ENCODE measurements around the gene SCARB1. TPM values are rescaled to one million over a fixed set of nuclear protein-coding genes. Genes with fewer than 3 reads are reported as not detected.

SCARB1 gene
- total RNA-seq, 1 experiment from 2014 or later, result 359 TPM

DNA sequence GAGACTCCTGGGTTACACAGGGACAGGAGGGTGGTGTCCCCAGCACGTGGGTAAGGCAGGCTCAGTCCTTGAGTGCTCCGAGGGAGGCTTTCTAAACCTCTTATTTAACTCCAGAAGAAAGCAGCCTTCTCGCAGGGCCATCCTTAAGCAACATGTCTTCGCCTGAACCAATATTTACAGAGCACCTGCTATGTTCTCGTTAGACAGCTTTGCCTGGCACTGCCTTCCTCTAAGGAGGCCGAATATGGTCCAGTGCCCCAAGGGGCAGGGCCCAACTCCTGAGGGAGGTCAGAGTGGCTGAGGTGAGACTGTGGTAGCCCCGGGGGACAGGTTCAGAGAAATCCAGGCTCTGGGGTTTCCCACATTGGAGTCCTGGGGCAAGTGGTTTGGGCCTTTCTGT is 2.1 kb upstream of the SCARB1 start:
- CTCF ChIA-PET, result no interaction called here
- in situ Hi-C loops (cut with HindIII; ENCODE audit: low pct_unique_long_range_greater_than_20kb, low sequenced_read_pairs), result no loop called here
- no TSS peak for BruUV-seq (replicated peaks)
- no peak overlapping the region for H3K4me3 ChIP-seq (ENCODE audit: low read depth in 2 of 2, low read length in 2 of 2)
- intact Hi-C loops (cut with micrococcal nuclease; ENCODE audit: unreplicated experiment), result no loop called here
- POLR2A ChIA-PET, result no interaction called here
- peaks cover 24% of the 10 kb centered on the region for H3K4me1 ChIP-seq (ENCODE audit: control insufficient read depth, insufficient read depth, low read length)
- no peaks in the 10 kb centered on the region for H3K36me3 ChIP-seq (ENCODE audit: control insufficient read depth, insufficient read depth, low read length)
- no peak for ATAC-seq
- TF ChIP-seq POLR2AphosphoS5 (IDR thresholded peaks at IDR 0.05; ENCODE audit: low read depth, low read length), result no peak
- TF ChIP-seq, protein P1, sequence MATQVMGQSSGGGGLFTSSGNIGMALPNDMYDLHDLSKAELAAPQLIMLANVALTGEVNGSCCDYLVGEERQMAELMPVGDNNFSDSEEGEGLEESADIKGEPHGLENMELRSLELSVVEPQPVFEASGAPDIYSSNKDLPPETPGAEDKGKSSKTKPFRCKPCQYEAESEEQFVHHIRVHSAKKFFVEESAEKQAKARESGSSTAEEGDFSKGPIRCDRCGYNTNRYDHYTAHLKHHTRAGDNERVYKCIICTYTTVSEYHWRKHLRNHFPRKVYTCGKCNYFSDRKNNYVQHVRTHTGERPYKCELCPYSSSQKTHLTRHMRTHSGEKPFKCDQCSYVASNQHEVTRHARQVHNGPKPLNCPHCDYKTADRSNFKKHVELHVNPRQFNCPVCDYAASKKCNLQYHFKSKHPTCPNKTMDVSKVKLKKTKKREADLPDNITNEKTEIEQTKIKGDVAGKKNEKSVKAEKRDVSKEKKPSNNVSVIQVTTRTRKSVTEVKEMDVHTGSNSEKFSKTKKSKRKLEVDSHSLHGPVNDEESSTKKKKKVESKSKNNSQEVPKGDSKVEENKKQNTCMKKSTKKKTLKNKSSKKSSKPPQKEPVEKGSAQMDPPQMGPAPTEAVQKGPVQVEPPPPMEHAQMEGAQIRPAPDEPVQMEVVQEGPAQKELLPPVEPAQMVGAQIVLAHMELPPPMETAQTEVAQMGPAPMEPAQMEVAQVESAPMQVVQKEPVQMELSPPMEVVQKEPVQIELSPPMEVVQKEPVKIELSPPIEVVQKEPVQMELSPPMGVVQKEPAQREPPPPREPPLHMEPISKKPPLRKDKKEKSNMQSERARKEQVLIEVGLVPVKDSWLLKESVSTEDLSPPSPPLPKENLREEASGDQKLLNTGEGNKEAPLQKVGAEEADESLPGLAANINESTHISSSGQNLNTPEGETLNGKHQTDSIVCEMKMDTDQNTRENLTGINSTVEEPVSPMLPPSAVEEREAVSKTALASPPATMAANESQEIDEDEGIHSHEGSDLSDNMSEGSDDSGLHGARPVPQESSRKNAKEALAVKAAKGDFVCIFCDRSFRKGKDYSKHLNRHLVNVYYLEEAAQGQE (IDR thresholded peaks at IDR 0.05; ENCODE audit: insufficient read depth in 1 of 2, low read depth in 2 of 2, low read length in 1 of 2), result no peak
- TF ChIP-seq SIN3A (IDR thresholded peaks at IDR 0.05; ENCODE audit: borderline replicate concordance, insufficient read depth, low read depth, low read length), result no peak
- TF ChIP-seq TCF7L2 (IDR thresholded peaks at IDR 0.05; ENCODE audit: low read depth, low read length), result no peak
- no peak for TF ChIP-seq CTCF (IDR thresholded peaks at IDR 0.05)
- DNase-seq (ENCODE audit: low read depth, low spot score), result no peak
- H3K27me3 ChIP-seq (ENCODE audit: control insufficient read depth, insufficient read depth, low read length), result no peaks in the 10 kb centered on the region
- no peaks in the 10 kb centered on the region for H3K9me3 ChIP-seq (ENCODE audit: control insufficient read depth, insufficient read depth, low read depth, low read length)
- H3K27ac ChIP-seq (ENCODE audit: low read length), result peak overlapping the region; percentile 41; the same call in 1 of the 2 replicates

DNA sequence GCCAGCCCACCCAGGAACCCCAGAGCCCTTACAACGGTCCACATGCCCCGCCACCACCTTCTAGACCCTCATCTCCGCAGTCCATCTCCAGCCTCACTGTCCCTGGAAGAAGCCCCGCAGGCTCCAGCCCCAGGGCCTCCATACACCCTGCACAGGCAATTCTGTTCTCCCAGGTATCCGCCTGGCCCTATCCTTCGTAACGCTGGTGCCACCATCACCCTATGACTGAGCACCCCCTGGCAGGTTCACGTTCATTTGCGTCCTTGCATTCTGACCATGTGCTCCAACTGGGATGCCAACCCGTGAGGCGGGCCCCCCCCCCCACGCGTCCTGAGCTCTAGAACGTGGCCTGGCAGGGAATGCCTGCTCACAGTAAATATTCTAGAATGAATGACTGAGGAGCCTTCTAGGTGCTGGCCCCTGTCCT is 675 bp upstream of the SCARB1 start:
- H3K4me1 ChIP-seq (ENCODE audit: control insufficient read depth, insufficient read depth, low read length), result peaks cover 25% of the 10 kb centered on the region
- H3K27ac ChIP-seq (ENCODE audit: low read length), result peak overlapping the region; percentile 92
- 0 out of 2 replicates have a peak, but pooled peaks have one; percentile 1 for ATAC-seq
- in situ Hi-C loops (cut with HindIII; ENCODE audit: low pct_unique_long_range_greater_than_20kb, low sequenced_read_pairs) (no loop called here), intact Hi-C loops (cut with micrococcal nuclease; ENCODE audit: unreplicated experiment) (no loop called here)
- no TSS peak for BruUV-seq (replicated peaks)
- H3K9me3 ChIP-seq (ENCODE audit: control insufficient read depth, insufficient read depth, low read depth, low read length), result no peaks in the 10 kb centered on the region
- H3K4me3 ChIP-seq (ENCODE audit: low read depth in 2 of 2, low read length in 2 of 2), result peak overlapping the region; percentile 21 to 51
- TF ChIP-seq, protein P1 (IDR thresholded peaks at IDR 0.05; ENCODE audit: insufficient read depth in 1 of 2, low read depth in 2 of 2, low read length in 1 of 2), result no peak
- TF ChIP-seq CTCF (IDR thresholded peaks at IDR 0.05) (no peak), TCF7L2 (IDR thresholded peaks at IDR 0.05; ENCODE audit: low read depth, low read length) (no peak), POLR2AphosphoS5 (IDR thresholded peaks at IDR 0.05; ENCODE audit: low read depth, low read length) (no peak), SIN3A (IDR thresholded peaks at IDR 0.05; ENCODE audit: borderline replicate concordance, insufficient read depth, low read depth, low read length) (no peak)
- H3K27me3 ChIP-seq (ENCODE audit: control insufficient read depth, insufficient read depth, low read length), result no peaks in the 10 kb centered on the region
- no peak for DNase-seq (ENCODE audit: low read depth, low spot score)
- H3K36me3 ChIP-seq (ENCODE audit: control insufficient read depth, insufficient read depth, low read length), result no peaks in the 10 kb centered on the region
- ChIA-PET CTCF (no interaction called here), POLR2A (no interaction called here)

Data from Panc1 (cell line).